HuH-7 (cell line): ENCODE data around the gene GGT6.

Source experiments
- DNase-seq: peaks from one replicate; pipeline ENCODE4 v3.0.0; 2011; ENCODE audit warnings: low spot score

Gene GGT6

DNA sequence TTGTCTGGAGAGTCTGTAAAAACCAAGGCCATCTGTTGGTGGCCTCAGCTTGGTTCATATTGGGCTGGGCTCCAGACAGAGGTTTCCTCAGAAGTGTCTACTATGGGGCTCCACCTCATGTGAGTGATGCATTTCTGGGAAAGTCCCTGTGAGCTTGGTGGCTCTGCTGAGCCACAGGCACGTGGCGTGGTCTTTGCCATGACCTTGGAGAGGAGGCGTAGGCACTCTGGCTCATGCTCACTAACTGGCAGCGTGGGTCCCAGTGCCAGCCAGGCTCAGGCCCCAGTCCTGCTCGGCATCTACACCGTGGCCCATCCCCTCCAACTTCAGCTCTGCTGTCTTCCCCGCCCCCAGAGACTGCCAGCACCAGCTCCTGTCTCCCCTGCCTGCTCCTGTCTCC lies 13.3 kb upstream of the GGT6 start:
- DNase-seq = no peak

DNA sequence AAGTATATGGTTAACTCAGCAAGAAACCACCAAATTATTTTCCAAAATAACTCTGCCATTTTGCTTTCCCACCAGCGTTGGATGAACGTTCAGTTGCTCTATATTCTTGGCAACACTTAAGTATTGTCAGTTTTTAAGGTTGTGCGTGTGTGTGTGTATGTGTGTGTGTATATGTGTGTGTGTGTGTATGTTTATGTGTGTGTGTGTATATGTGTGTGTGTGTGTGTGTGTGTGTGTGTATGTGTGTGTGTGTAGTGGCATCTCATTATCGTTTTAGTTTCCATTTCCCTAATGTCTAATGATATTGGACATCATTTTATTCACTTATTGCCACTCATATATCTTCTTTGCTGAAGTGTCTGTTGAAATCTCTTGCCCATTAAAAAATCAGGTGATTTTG lies 12.7 kb upstream of the GGT6 start:
- DNase-seq = no peak

- no peak for DNase-seq
These were observed 11.8 kb upstream of the GGT6 start for GRCh38 chr17:4572131-4572530.

GRCh38 chr17:4569591-4569990 lies 9.2 kb upstream of the GGT6 start:
- no peak for DNase-seq

DNA sequence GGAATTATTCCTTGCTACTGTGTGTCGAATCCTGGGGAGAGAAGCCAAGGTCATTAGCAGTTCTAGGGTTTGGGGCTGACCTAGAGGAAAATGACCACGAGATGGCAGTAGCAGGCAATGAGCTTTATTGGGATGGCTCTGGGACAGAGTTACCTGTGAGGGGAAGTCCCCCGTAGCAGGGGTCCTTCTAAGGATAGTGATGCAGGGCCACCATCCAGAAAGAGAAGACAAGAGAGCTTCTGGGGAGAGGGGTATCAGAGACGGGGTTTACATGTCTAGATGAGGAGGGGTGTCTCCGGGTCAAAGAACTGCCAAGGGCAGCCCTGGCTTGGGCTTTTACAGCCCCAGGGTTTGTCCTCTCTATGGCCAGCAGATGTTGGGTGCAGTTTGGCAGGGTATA lies 6.4 kb upstream of the GGT6 start:
- peak; percentile 78 for DNase-seq

GRCh38 chr17:4565209-4566141 lies 5.1 kb upstream of the GGT6 start:
- peak; percentile 68 for DNase-seq

DNA sequence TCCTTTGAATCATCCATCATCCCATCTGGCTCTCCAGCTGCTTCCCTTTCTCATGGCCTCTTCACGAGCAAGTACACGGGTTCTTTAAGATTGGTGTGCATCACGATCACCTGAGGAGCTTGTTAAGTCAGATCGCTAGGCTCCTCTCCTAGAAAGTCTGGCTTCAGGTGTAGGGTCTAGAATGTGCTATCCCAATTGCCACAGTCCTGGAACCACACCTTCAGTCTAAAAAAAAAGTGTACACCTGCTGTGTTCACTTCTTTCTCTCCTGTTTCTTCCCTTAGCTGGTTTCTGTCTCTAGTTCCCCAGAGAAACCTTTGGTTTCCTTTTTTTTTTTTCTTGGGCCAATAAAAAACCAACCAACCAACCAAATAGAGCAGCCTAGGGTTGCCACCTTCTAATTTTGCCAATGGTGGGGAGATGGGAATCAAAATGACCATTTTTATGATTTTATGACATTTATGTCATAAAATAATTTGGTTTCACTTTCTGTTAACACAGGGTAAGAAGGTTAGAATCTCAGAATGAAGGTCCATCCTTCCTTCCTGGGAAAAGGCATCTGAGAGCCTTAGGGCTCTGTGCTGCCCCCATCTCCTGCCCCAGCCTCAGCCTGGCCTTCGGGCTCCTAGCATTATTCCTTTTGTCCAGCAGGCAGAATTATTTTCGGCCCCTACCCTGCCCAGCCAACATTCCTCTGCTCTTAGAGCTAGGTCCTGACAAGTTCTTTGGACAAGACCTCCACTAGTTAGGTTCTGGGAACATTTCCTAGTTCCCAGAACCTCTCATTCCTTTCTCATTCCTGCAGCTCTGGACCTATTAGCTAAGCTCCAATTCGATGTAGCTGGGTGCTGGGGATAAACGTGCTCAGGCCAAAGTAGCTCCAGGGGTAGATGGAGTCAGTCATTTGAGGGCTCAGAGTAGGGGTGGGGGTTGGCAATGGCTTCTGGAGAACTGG lies 1.9 kb upstream of the GGT6 start:
- DNase-seq = no peak

DNA sequence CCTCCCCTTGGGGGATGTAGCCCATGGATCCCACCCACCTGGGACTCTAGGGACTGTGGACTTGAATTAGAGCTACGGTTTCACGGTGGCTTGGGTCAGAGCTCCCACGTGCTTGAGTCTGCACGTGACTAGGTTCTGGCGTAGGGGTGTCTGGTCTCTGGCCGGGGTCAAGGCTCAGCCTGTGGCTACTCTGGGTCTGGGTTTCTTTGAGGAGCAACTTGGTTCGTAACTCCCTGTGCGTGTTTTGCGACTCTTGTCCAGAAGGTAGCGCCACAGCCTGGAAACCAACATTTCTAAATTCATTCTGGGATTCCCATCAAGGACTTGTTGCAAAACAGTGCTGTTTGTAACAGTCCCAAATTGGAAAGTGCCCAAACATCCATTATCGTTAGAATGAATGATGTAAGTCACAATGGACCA lies 470 bp upstream of the GGT6 start:
- DNase-seq = no peak

- no peak for DNase-seq
These were observed 411 bp downstream of the GGT6 start for GRCh38 chr17:4559966-4560365.

DNA sequence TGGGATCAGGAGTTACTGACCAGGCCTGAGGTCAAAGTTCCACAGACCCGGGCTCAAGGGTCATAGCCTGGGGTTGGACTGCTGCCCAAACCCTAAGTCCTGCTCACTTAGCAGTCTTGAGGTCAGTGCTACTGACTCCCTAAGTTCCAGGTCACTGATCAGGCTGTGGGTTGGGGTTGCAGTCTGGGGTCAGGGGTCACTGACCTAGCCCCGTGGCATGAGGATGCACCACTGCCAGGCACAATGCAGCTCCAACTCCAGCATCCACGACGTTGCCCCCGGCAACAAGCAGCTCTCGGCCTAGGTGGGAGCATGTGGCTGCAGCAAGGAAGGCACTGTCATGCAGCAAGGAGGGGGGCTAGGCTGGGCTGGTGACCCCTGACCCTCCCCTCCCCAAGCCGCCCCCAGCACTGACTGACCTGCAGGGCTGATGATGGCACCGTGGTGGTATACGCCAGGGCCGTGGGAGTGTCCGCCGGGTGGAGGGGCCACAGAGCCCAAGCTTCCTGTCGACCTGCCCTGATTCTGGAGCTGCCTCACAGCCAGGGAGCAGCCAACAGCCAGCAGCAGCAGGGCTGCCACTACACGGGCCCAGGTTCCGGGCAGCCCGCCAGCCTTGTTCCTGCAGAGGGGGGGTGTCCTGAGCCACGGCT lies 1.1 kb downstream of the GGT6 start:
- no peak for DNase-seq

DNA sequence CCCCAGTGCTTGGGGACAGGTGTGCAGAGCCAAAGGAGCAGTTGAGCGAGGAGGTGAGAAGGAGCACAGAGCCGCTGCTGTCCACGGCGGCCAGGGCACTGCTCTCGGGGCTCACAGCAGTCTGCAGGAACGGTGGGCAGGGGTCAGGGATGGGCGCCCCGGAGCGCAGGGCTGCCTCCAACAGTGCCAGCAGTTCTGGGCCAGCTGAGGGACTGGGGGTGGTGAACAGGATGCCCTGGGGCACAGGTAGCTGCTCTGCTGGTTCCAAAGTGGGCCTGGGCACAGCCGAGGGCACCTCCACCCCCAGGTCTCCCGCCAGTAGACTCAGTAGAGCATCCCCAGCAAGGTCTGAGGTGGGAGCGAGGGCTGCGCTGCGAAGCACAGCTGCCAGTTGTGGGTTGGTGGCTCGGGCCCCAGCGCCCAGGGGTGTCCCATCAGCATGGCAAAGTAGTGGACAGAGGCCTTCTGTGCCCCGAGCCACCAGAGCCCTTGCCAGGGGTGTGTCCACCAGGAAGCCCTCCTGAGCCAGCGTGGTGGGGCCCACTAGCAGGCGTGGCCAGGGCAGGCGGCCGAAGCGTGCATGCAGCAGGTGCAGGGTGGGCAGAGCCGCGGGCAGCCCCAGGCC lies 1.9 kb downstream of the GGT6 start:
- no peak for DNase-seq

DNA sequence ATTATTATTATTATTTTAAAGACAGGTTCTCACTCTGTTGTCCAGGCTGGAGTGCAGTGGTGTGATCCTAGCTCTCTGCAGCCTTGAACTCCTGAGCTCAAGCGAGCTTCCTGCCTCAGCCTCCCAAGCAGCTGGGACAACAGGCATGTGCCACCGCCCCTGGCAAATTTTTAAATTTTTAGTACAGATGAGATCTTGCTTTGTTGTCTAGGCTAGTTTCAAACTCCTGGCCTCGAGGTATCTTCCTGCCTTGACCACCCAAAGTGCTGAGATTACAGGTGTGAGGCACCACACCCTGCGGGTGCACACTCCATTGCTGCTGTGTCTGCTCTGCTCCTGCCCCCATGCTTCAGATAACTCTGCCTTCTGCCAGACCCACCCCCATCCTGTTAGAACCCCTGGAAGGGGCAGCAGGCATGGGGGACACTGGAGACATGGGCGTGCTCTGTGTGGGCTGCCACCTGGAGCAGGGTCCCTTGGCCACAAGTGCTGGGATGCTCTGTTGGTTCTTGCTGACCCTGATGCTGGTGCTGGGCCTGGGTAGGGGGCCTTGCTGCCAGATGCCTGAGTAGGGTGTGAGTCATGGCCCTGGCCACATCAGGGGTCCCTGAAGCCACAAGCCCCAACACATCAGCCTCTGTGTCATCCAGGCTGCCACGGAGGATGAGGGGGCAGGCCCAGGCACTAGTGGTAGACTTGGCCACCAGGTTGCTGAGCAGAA lies 2.6 kb downstream of the GGT6 start:
- no peak for DNase-seq

GRCh38 chr17:4556996-4557395 lies 3.4 kb downstream of the GGT6 start:
- DNase-seq = no peak

GRCh38 chr17:4555873-4556759 lies 4.3 kb downstream of the GGT6 start:
- DNase-seq = no peak

GRCh38 chr17:4554997-4555799 lies 5.2 kb downstream of the GGT6 start, which contains the start of gene MYBBP1A:
Gene MYBBP1A (minus strand): TSS chr17:4555384. CDS start chr17:4555324, 60 bp downstream.
- peak; percentile 98 for DNase-seq

GRCh38 chr17:4554441-4554996 lies 5.9 kb downstream of the GGT6 start:
- DNase-seq = no peak

GRCh38 chr17:4553669-4554068 lies 6.7 kb downstream of the GGT6 start:
- DNase-seq = no peak

DNA sequence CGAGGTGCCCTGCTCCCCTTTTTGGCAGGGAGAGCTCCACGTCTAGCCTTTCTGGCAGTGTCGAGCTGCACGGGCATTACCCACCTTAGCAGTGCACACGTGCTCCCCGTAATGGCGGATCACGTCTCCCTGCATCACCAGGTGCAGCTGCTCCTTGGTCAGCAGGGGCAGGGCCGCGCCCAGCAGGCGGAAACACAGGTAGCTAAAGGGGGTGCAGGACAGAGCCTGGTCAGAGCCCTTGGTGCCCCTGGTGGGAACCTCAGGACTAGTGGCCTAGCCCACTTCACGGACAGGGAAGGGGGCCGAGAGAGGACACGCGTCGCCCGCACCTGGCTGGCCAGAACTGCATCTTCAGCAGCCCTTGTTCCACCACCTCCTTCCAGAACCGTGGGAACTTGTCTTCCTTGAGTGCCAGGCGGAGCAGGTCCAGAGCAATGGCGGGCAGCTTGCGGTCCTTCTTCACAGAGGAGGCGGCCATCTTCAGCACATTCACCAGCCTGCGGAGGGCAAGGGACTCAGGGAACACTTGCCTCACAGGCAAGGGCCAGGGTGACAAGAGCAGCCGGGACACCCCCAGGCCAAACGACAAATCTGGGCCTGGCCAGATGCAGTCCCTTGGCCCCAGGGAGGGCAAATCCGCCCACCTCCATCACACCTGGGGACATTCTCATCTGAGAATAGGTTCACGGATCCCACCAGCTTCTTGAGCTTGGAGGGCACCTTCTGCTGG lies 8.4 kb downstream of the GGT6 start:
- DNase-seq = no peak
